OCI-LY7 (cell line): ENCODE data around the gene SLBP. TPM values are rescaled to one million over a fixed set of nuclear protein-coding genes. Genes with fewer than 3 reads are reported as not detected.

Experiments
- BruUV-seq: library from RNA; stranded (reverse); fragments of 400-500 nt; replicated peaks from 2 replicates; lab custom pipeline; 2021; lab: Mats Ljungman, UMichigan
- CTCF ChIA-PET: fragments of 300-600 bp; sonication (Branson Sonifier 250); formaldehyde crosslinking; loops from one replicate; lab custom pipeline; 2022; ENCODE audit warnings: antibody characterized with exemption; ENCODE audit not compliant: unreplicated experiment; lab: Charles Lee
- POLR2A ChIA-PET: fragments of 300-600 bp; sonication (Branson Sonifier 250); formaldehyde crosslinking; loops from one replicate; lab custom pipeline; 2022; ENCODE audit warnings: antibody characterized with exemption; lab: Charles Lee
- DNase-seq: peaks from one replicate; pipeline ENCODE4 v3.0.0-alpha.2; 2015; ENCODE audit warnings: low spot score
- H2AFZ ChIP-seq: fragments of 200-600 bp; sonication (generic), shearing (Covaris generic); 2 replicates; pipeline ENCODE4 v1.6.1; 2014; ENCODE audit warnings: mild to moderate bottlenecking, antibody characterized with exemption, low read length, moderate library complexity
- H3K27ac ChIP-seq: fragments of 200-600 bp; sonication (generic); 2 replicates; pipeline ENCODE4 v1.5.1; 2014; ENCODE audit warnings: mixed run types, low read depth, mild to moderate bottlenecking, moderate library complexity, low read length, inconsistent platforms; ENCODE audit not compliant: poor library complexity, severe bottlenecking
- H3K36me3 ChIP-seq: fragments of 200-600 bp; sonication (generic); 2 replicates; pipeline ENCODE4 v1.6.1; 2014; ENCODE audit warnings: mild to moderate bottlenecking, antibody characterized with exemption, low read length, moderate library complexity, mixed read lengths; ENCODE audit not compliant: insufficient read depth
- H3K4me1 ChIP-seq: fragments of 200-600 bp; sonication (generic); 2 replicates; pipeline ENCODE4 v1.5.1; 2014; ENCODE audit warnings: mild to moderate bottlenecking, low read length; ENCODE audit not compliant: insufficient read depth, poor library complexity, severe bottlenecking
- H3K4me2 ChIP-seq: fragments of 200-600 bp; sonication (generic); 2 replicates; pipeline ENCODE4 v1.6.1; 2014; ENCODE audit warnings: mild to moderate bottlenecking, low read length
- H3K4me3 ChIP-seq: fragments of 200-600 bp; sonication (generic); 2 replicates; pipeline ENCODE4 v1.5.1; 2014; ENCODE audit warnings: mild to moderate bottlenecking, low read depth, low read length; ENCODE audit not compliant: poor library complexity, severe bottlenecking
- H3K79me2 ChIP-seq: fragments of 200-600 bp; sonication (generic); 2 replicates; pipeline ENCODE4 v1.6.1; 2016; ENCODE audit warnings: low read depth, mild to moderate bottlenecking, low read length, moderate library complexity, mixed read lengths; ENCODE audit not compliant: insufficient read depth
- H3K9me2 ChIP-seq: fragments of 200-600 bp; sonication (generic); 2 replicates; pipeline ENCODE4 v1.6.1; 2016; ENCODE audit warnings: mild to moderate bottlenecking, low read length, mixed read lengths; ENCODE audit not compliant: insufficient read depth
- H3K9me3 ChIP-seq: fragments of 200-600 bp; sonication (generic); 2 replicates; pipeline ENCODE4 v1.6.1; 2014; ENCODE audit warnings: mild to moderate bottlenecking, mixed run types, low read length, mixed read lengths
- H4K20me1 ChIP-seq: fragments of 200-600 bp; sonication (generic); 2 replicates; pipeline ENCODE4 v1.6.1; 2014; ENCODE audit warnings: mild to moderate bottlenecking, antibody characterized with exemption, low read length, moderate library complexity, mixed read lengths; ENCODE audit not compliant: insufficient read depth
- CTCF ChIP-seq: fragments of 200-600 bp; sonication (generic); conservative IDR thresholded peaks from 2 replicates; pipeline ENCODE4 v1.5.1; 2014; ENCODE audit warnings: mild to moderate bottlenecking, antibody characterized with exemption, low read length, moderate library complexity, mixed read lengths
- EZH2phosphoT487 ChIP-seq: fragments of 200-600 bp; sonication (generic); IDR thresholded peaks from 2 replicates; pipeline ENCODE4 v1.6.1; 2018; ENCODE audit warnings: low read depth, borderline replicate concordance, mild to moderate bottlenecking, mixed run types, antibody characterized with exemption, low read length, moderate library complexity, mixed read lengths
- intact Hi-C: fragments of 100-400 bp; cut with micrococcal nuclease; formaldehyde crosslinking; loops from one replicate; pipeline ENCODE4 v1.10.0; 2022; ENCODE audit not compliant: unreplicated experiment
- total RNA-seq, 2 experiments: library from RNA; depleted of rRNA in 1 of 2; stranded (reverse); fragments of >200 nt in 1 of 2; shearing (Covaris generic) in 1 of 2; gene quantifications; 2 replicates each; pipeline ENCODE4 v1.2.3, GENCODE V29; 2014 to 2022

SLBP gene
- total RNA-seq, 2 experiments from 2014 or later, result 159 to 196 TPM

GRCh38 chr4:1730532-1731135 is 18.5 kb upstream of the SLBP start:
- H3K36me3 ChIP-seq, result peaks cover 100% of the 10 kb centered on the region
- intact Hi-C loops, result no loop called here
- no peaks in the 10 kb centered on the region for H3K9me3 ChIP-seq
- ChIA-PET CTCF (interaction anchor here (0.6 to 0.7 kb wide), 2 partner anchors 96 to 126 kb away, joined by 3 to 4 read pairs; no protein-coding TSS in a partner anchor), POLR2A (interaction anchor here (1.8 kb wide), 1 partner anchor 38 kb away, joined by 5 read pairs; no protein-coding TSS in a partner anchor)
- TF ChIP-seq CTCF, result no peak
- no peak for TF ChIP-seq EZH2phosphoT487
- BruUV-seq, result no TSS peak
- H3K4me2 ChIP-seq, result no peak overlapping the region
- H3K27ac ChIP-seq, result no peak overlapping the region
- DNase-seq, result no peak
- H3K4me1 ChIP-seq, result peaks cover 13% of the 10 kb centered on the region
- H4K20me1 ChIP-seq, result peaks cover 13% of the 10 kb centered on the region
- peaks cover 61% of the 10 kb centered on the region for H3K79me2 ChIP-seq
- no peak overlapping the region for H2AFZ ChIP-seq
- H3K9me2 ChIP-seq, result no peaks in the 10 kb centered on the region
- H3K4me3 ChIP-seq, result no peak overlapping the region

- DNase-seq, result no peak
- no peaks in the 10 kb centered on the region for H3K9me3 ChIP-seq
- H3K4me2 ChIP-seq, result no peak overlapping the region
- no peak overlapping the region for H3K4me3 ChIP-seq
- intact Hi-C loops, result no loop called here
- H3K79me2 ChIP-seq, result peaks cover 83% of the 10 kb centered on the region
- CTCF ChIA-PET, result interaction anchor here (1.1 kb wide), 1 partner anchor 36 kb away, joined by 3 read pairs; no protein-coding TSS in a partner anchor
- no peaks in the 10 kb centered on the region for H3K9me2 ChIP-seq
- H3K36me3 ChIP-seq, result peaks cover 100% of the 10 kb centered on the region
- H3K4me1 ChIP-seq, result peaks cover 32% of the 10 kb centered on the region
- H4K20me1 ChIP-seq, result peaks cover 26% of the 10 kb centered on the region
- no TSS peak for BruUV-seq
- POLR2A ChIA-PET, result no interaction called here
- H3K27ac ChIP-seq, result no peak overlapping the region
- no peak overlapping the region for H2AFZ ChIP-seq
- TF ChIP-seq CTCF, result no peak
- no peak for TF ChIP-seq EZH2phosphoT487
Measured at GRCh38 chr4:1728061-1728980, 16.2 kb upstream of the SLBP start.
